K562 (cell line): Measurements from ENCODE around the gene PPP4R3A. TPM values are rescaled to one million over a fixed set of nuclear protein-coding genes. Genes with fewer than 3 reads are reported as not detected.

Source experiments
- ATAC-seq: fragments of 200-7000 bp; cut with Tn5 transposase; 3 replicates; pipeline ENCODE4 v1.9.1; 2020; ENCODE audit warnings: moderate library complexity
- BruUV-seq: library from RNA; stranded (reverse); fragments of 400-500 nt; replicated peaks from 2 replicates; lab custom pipeline; 2021; lab: Mats Ljungman, UMichigan
- CTCF ChIA-PET: fragments of 300-600 bp; formaldehyde crosslinking; extraction: SDS; loops from one replicate; lab custom pipeline; 2021; ENCODE audit warnings: low intra/inter-chr PET ratio; lab: Yijun Ruan, JAX
- POLR2A ChIA-PET: fragments of 300-600, 350-650 bp; sonication (Branson Sonifier 250); formaldehyde crosslinking; extraction: SDS; loops from one replicate; lab custom pipeline; 2021; ENCODE audit warnings: antibody characterized with exemption, inconsistent platforms; lab: Yijun Ruan, JAX
- DNase-seq, 4 experiments: peaks; one replicate each; pipeline versions ENCODE4 v3.0.0 to v3.0.0-alpha.2; 2011 to 2018; ENCODE audit warnings: low spot score in 3 of 4, mixed read lengths in 3 of 4; ENCODE audit errors: extremely low read depth in 1 of 4
- FAIRE-seq: peaks from 2 replicates; lab custom pipeline; 2011; peaks lifted over from hg19 to GRCh38; lab: Jason Lieb, UNC
- H2AFZ ChIP-seq: 2 replicates; pipeline ENCODE4 v1.6.0; 2011; ENCODE audit warnings: low read depth, low read length, control low read depth, inconsistent platforms
- H3K27ac ChIP-seq: fragments of 200-600 bp; 3 replicates; pipeline ENCODE4 v1.8.0; 2011; ENCODE audit warnings: low read depth, mild to moderate bottlenecking, control low read depth, inconsistent platforms, low read length, moderate library complexity, mixed read lengths; ENCODE audit errors: extremely low read depth
- H3K27me3 ChIP-seq, 2 experiments: fragments of 300-600 bp in 1 of 2; 2 replicates in 1 of 2; 3 replicates in 1 of 2; pipeline versions ENCODE4 v1.6.0 to v1.8.0; 2011; ENCODE audit warnings: inconsistent platforms in 2 of 2, low read length in 2 of 2, mild to moderate bottlenecking in 1 of 2, mixed read lengths in 1 of 2, moderate library complexity in 1 of 2; ENCODE audit not compliant: control insufficient read depth in 2 of 2, insufficient read depth in 2 of 2
- H3K36me3 ChIP-seq: fragments of 300-600 bp; 3 replicates; pipeline ENCODE4 v1.8.0; 2011; ENCODE audit warnings: mild to moderate bottlenecking, low read length, inconsistent platforms; ENCODE audit not compliant: control insufficient read depth, insufficient read depth
- H3K4me1 ChIP-seq, 2 experiments: fragments of 200-600 bp in 1 of 2; replicated peaks in 1 of 2; 2 replicates in 1 of 2; 3 replicates in 1 of 2; pipeline versions ENCODE4 v1.5.1 to v1.8.0; 2011; ENCODE audit warnings: inconsistent platforms in 2 of 2, low read length in 2 of 2, mild to moderate bottlenecking in 1 of 2, mixed read lengths in 1 of 2, moderate library complexity in 1 of 2; ENCODE audit not compliant: control insufficient read depth in 2 of 2, insufficient read depth in 2 of 2
- H3K4me2 ChIP-seq: 2 replicates; pipeline ENCODE4 v1.6.1; 2011; ENCODE audit warnings: low read length, control low read depth, inconsistent platforms, mixed read lengths; ENCODE audit not compliant: insufficient read depth
- H3K4me3 ChIP-seq: fragments of 200-600 bp; sonication (generic), shearing (Covaris generic); 2 replicates; pipeline ENCODE4 v1.5.1; 2016; ENCODE audit warnings: control low read depth, inconsistent platforms
- H3K79me2 ChIP-seq: fragments of 200-600 bp; 3 replicates; pipeline ENCODE4 v1.8.0; 2011; ENCODE audit warnings: low read length, inconsistent platforms; ENCODE audit not compliant: control insufficient read depth, insufficient read depth
- H3K9ac ChIP-seq, 2 experiments: 2 replicates each; pipeline versions ENCODE4 v1.6.0 to v1.6.1; 2011; ENCODE audit warnings: low read depth in 2 of 2, low read length in 2 of 2, control low read depth in 1 of 2, inconsistent platforms in 1 of 2, mild to moderate bottlenecking in 1 of 2, mixed read lengths in 1 of 2; ENCODE audit not compliant: insufficient read depth in 1 of 2
- H3K9me1 ChIP-seq: one replicate; pipeline ENCODE4 v1.6.0; 2011; ENCODE audit warnings: inconsistent platforms, mild to moderate bottlenecking, low read length, moderate library complexity; ENCODE audit not compliant: control insufficient read depth, insufficient read depth
- H3K9me3 ChIP-seq: replicated peaks from 2 replicates; pipeline ENCODE4 v1.5.1; 2011; ENCODE audit warnings: low read depth, low read length, inconsistent platforms; ENCODE audit not compliant: control insufficient read depth, insufficient read depth
- H4K20me1 ChIP-seq: replicated peaks from 2 replicates; pipeline ENCODE4 v1.6.1; 2011; ENCODE audit warnings: low read length, inconsistent platforms, mixed read lengths; ENCODE audit not compliant: control insufficient read depth, insufficient read depth
- HDAC1 ChIP-seq, 2 experiments: fragments of 450-650 bp; IDR thresholded peaks; 2 replicates each; pipeline ENCODE4 v1.6.1; 2016 to 2017; ENCODE audit warnings: inconsistent platforms in 1 of 2, mild to moderate bottlenecking in 1 of 2, moderate library complexity in 1 of 2
- KAT7 ChIP-seq: sonication (generic); formaldehyde crosslinking; IDR thresholded peaks from 2 replicates; pipeline ENCODE4 v1.8.0; 2022; ENCODE audit warnings: missing genetic modification reagents, mild to moderate bottlenecking, borderline replicate concordance
- PHTF2 ChIP-seq: fragments of 250-450 bp; sonication (Bioruptor Pico); IDR thresholded peaks from 2 replicates; pipeline ENCODE4 v1.5.0; 2021; ENCODE audit warnings: mild to moderate bottlenecking
- ZNF398 ChIP-seq: fragments of 250-450 bp; sonication (Bioruptor Pico); IDR thresholded peaks from 2 replicates; pipeline ENCODE4 v1.8.0; 2021; ENCODE audit warnings: moderate library complexity, mild to moderate bottlenecking, inconsistent platforms
- ZNF444 ChIP-seq: fragments of 250-450 bp; sonication (Bioruptor Pico); IDR thresholded peaks from 2 replicates; pipeline ENCODE4 v1.4.0; 2020; ENCODE audit warnings: mild to moderate bottlenecking, moderate library complexity
- ZNF77 ChIP-seq: fragments of 250-450 bp; sonication (Bioruptor Pico); IDR thresholded peaks from 2 replicates; pipeline ENCODE4 v1.5.0; 2020
- WGBS: fragments of 100-300 bp; shearing (Covaris generic); methylation state at CpG from one replicate; pipeline ENCODE4 v1.1.6; 2016; ENCODE audit warnings: low coverage, mixed read lengths; ENCODE audit not compliant: insufficient coverage; ENCODE audit errors: missing lambda C conversion rate; 5-methylcytosine and 5-hydroxymethylcytosine counted together
- in situ Hi-C: fragments of 300-500 bp; cut with MboI; formaldehyde crosslinking; loops from 4 replicates; pipeline ENCODE4 v1.15.0; 2018; ENCODE audit warnings: inconsistent platforms, mixed read lengths
- intact Hi-C: fragments of 100-400 bp; cut with micrococcal nuclease; formaldehyde crosslinking; loops from 2 replicates; pipeline ENCODE4 v1.14.2; 2022
- polyA plus RNA-seq, 8 experiments: library from polyadenylated mRNA; depleted of rRNA in 4 of 8; stranded (reverse) in 5 of 8; unstranded in 3 of 8; fragments of >200 nt; fragmentation: Nextera tagmentation in 2 of 8; fragmentation: Illumina TruSeq in 1 of 8; extraction: Ambion mirVana in 2 of 8; extraction: Trizol in 1 of 8; gene quantifications; 2 replicates each; pipeline versions ENCODE4 v1.2.1 to v1.2.3, GENCODE V29; 2011 to 2014; ENCODE audit warnings: inconsistent platforms in 1 of 8, missing spikeins in 1 of 8
- total RNA-seq, 7 experiments: library from RNA; depleted of rRNA in 6 of 7; stranded (reverse); fragments of >200 nt in 6 of 7; fragmentation: Illumina TruSeq in 2 of 7; extraction: Trizol in 2 of 7; gene quantifications; 2 replicates each; pipeline versions ENCODE4 v1.2.1 to v1.2.3, GENCODE V29; 2011 to 2021; ENCODE audit warnings: low replicate concordance in 1 of 7

Gene PPP4R3A
- total and polyA plus RNA-seq, 9 of the 15 experiments (the other 6 are each of a cell fraction or from before 2014, with no cell fraction given): 9.5 to 54.9 (median 44.9) TPM

GRCh38 chr14:91503000-91503504 is 7.1 kb downstream of the PPP4R3A start:
- WGBS: 93% methylated on average over 3 of the region's 4 CpGs
- BruUV-seq: TSS peak; percentile 1
- H3K27ac ChIP-seq: no peak overlapping the region
- H3K27me3 ChIP-seq: no peaks in the 10 kb centered on the region
- ChIA-PET CTCF (no interaction called here), POLR2A (interaction anchor here (1.3 kb wide), 1 partner anchor 10 kb away, joined by 6 read pairs; no protein-coding TSS in a partner anchor)
- no peak overlapping the region for H3K4me2 ChIP-seq
- H4K20me1 ChIP-seq: peaks cover 4% of the 10 kb centered on the region; the same call in 1 of the 2 replicates
- DNase-seq (no peak), FAIRE-seq (no peak), ATAC-seq (no peak)
- H3K9me1 ChIP-seq: no peaks in the 10 kb centered on the region
- in situ Hi-C loops (no loop called here), intact Hi-C loops (no loop called here)
- no peak overlapping the region for H2AFZ ChIP-seq
- no peak overlapping the region for H3K9ac ChIP-seq
- no peaks in the 10 kb centered on the region for H3K9me3 ChIP-seq
- H3K4me3 ChIP-seq: no peak overlapping the region
- TF ChIP-seq PHTF2 (CRISPR knock-in tag) (no peak), KAT7 (CRISPR knock-in tag) (no peak), ZNF398 (no peak), HDAC1 (IDR thresholded peaks at IDR 0.05) (no peak), ZNF444 (CRISPR knock-in tag) (no peak), ZNF77 (CRISPR knock-in tag) (no peak)
- TF ChIP-seq, all 486 proteins: peak for 0
- Histone ChIP-seq H3K79me2 (peaks cover 95% of the 10 kb centered on the region), H3K4me1 (peaks cover 3 to 21% of the 10 kb centered on the region in 2 experiments; a peak in 4 of 5 replicates), H3K36me3 (peaks cover 42% of the 10 kb centered on the region; the same call in 2 of the 3 replicates)
